ENCODE measurements around the gene RCAN3. TPM values are rescaled to one million over a fixed set of nuclear protein-coding genes. Genes with fewer than 3 reads are reported as not detected.

Gene RCAN3
- total RNA-seq, 4 donors from 2014 or later, result 5.3 to 14.0 (median 9.3) TPM

DNA sequence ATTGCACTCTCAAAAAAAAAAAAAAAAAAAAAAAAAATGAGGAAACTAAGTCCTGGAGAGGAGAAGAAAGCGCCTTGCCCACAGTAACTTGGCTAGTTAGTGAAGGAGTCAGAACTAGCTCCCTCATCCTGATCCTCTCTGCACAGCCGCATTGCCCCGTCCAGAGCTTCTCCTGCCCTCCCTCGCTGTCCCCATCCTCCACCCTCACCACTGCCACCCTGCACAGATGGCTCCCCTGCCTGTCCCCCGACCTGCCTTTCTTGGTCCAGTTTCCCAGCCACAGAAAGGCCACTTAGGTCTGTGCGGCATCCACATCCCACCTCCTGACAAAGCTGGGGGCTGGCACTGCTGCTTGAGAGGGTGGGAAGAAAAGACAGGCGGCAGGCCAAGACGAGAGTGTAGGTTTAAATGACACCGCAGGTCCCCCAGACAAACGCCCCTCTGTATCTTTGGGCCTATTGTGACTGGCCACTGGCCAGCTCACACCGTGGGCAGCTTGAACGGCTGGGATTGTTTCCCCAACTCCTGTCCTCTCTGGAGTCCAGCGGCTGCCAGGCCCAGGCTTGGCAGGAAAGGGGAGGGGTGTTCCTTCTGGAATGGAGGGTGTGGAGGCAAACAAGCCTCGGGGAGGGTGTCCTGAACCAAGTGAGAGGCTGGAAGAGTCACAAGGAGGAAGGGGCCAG, 73.4 kb downstream of the RCAN3 start:
- intact Hi-C loops (cut with DNase I), result no loop called here
- WGBS, result 60% methylated on average over 14 of the region's 14 CpGs
- Histone ChIP-seq H3K4me1 (no peaks in the 10 kb centered on the region), H3K9me3 (no peaks in the 10 kb centered on the region), H3K36me3 (no peaks in the 10 kb centered on the region), H3K27me3 (peaks cover 0 to 18% (median 0%) of the 10 kb centered on the region in 4 donors), H3K27ac (replicated peaks in 1 of 4) (no peak overlapping the region), H3K4me3 (no peak overlapping the region)
- TF ChIP-seq, protein P1, sequence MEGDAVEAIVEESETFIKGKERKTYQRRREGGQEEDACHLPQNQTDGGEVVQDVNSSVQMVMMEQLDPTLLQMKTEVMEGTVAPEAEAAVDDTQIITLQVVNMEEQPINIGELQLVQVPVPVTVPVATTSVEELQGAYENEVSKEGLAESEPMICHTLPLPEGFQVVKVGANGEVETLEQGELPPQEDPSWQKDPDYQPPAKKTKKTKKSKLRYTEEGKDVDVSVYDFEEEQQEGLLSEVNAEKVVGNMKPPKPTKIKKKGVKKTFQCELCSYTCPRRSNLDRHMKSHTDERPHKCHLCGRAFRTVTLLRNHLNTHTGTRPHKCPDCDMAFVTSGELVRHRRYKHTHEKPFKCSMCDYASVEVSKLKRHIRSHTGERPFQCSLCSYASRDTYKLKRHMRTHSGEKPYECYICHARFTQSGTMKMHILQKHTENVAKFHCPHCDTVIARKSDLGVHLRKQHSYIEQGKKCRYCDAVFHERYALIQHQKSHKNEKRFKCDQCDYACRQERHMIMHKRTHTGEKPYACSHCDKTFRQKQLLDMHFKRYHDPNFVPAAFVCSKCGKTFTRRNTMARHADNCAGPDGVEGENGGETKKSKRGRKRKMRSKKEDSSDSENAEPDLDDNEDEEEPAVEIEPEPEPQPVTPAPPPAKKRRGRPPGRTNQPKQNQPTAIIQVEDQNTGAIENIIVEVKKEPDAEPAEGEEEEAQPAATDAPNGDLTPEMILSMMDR (IDR thresholded peaks at IDR 0.05), result no peak
- TF ChIP-seq POLR2AphosphoS5 (IDR thresholded peaks at IDR 0.05), result no peak
- no peak for TF ChIP-seq EP300 (IDR thresholded peaks at IDR 0.05)
- TF ChIP-seq POLR2A (IDR thresholded peaks at IDR 0.05; ENCODE audit: low read depth), result no peak
- no peak for DNase-seq (ENCODE audit: extremely low spot score)

- no peak for DNase-seq (ENCODE audit: extremely low spot score)
- H3K4me3 ChIP-seq, result no peak overlapping the region
- TF ChIP-seq, protein P1 (IDR thresholded peaks at IDR 0.05), result no peak
- TF ChIP-seq EP300 (IDR thresholded peaks at IDR 0.05), result no peak
- no peak overlapping the region for H3K27ac ChIP-seq (replicated peaks in 1 of 4)
- H3K9me3 ChIP-seq, result no peaks in the 10 kb centered on the region
- peaks cover 0 to 10% (median 0%) of the 10 kb centered on the region in 4 donors for H3K27me3 ChIP-seq
- intact Hi-C loops (cut with DNase I), result no loop called here
- H3K4me1 ChIP-seq, result no peaks in the 10 kb centered on the region
- no peaks in the 10 kb centered on the region for H3K36me3 ChIP-seq
- WGBS, result 93% methylated on average over 7 of the region's 7 CpGs
Measured at GRCh38 chr1:24578846-24579245, 76.2 kb downstream of the RCAN3 start.

- DNase-seq (ENCODE audit: extremely low spot score), result no peak
- H3K27ac ChIP-seq (replicated peaks in 1 of 4), result no peak overlapping the region
- no peaks in the 10 kb centered on the region for H3K4me1 ChIP-seq
- intact Hi-C loops (cut with DNase I), result no loop called here
- peaks cover 0 to 27% (median 0%) of the 10 kb centered on the region in 4 donors for H3K27me3 ChIP-seq
- TF ChIP-seq EP300 (IDR thresholded peaks at IDR 0.05) (no peak), POLR2AphosphoS5 (IDR thresholded peaks at IDR 0.05) (no peak), POLR2A (IDR thresholded peaks at IDR 0.05; ENCODE audit: low read depth) (no peak)
- TF ChIP-seq, protein P1 (IDR thresholded peaks at IDR 0.05), result no peak
- no peaks in the 10 kb centered on the region for H3K36me3 ChIP-seq
- H3K4me3 ChIP-seq, result no peak overlapping the region
- H3K9me3 ChIP-seq, result no peaks in the 10 kb centered on the region
- WGBS, result 89% methylated on average over 10 of the region's 10 CpGs
Measured at GRCh38 chr1:24580756-24581155, 78.1 kb downstream of the RCAN3 start.

DNA sequence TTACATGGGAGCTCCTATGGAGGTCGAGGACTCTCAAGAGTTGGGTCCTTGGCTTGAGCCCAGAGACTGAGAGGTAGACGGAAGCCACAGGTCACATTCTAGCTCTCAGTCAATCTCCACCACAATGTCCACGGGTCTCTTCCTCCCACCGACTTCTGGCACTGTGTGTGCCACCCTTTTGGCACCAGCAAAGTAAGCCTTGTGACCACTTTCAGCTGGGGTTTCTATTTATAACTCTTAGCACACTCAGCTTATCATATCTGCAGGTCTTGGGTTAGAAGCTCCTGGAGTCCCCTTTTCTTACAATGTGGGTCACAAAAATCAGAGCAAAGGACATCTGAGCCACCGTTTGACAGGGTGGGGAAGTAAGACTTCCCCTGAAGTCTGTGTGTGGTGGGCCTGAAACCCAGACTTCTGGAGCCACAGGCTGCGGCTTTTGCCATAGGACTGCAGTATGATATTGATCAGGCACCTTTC, 81.6 kb downstream of the RCAN3 start:
- no peak for DNase-seq (ENCODE audit: extremely low spot score)
- intact Hi-C loops (cut with DNase I), result no loop called here
- WGBS, result 65% methylated on average over 6 of the region's 6 CpGs

More for the DNA sequence above, 81.6 kb downstream of the RCAN3 start:
- Histone ChIP-seq H3K27me3 (peaks cover 0 to 35% (median 0%) of the 10 kb centered on the region in 4 donors), H3K9me3 (no peaks in the 10 kb centered on the region), H3K4me3 (no peak overlapping the region), H3K4me1 (no peaks in the 10 kb centered on the region), H3K27ac (replicated peaks in 1 of 4) (no peak overlapping the region), H3K36me3 (no peaks in the 10 kb centered on the region)
- TF ChIP-seq POLR2AphosphoS5 (IDR thresholded peaks at IDR 0.05) (no peak), POLR2A (IDR thresholded peaks at IDR 0.05; ENCODE audit: low read depth) (no peak), EP300 (IDR thresholded peaks at IDR 0.05) (no peak)
- TF ChIP-seq, protein P1 (IDR thresholded peaks at IDR 0.05), result no peak

All from esophagus muscularis mucosa (tissue), 4 donors.